Activated CD4-positive, alpha-beta T cell treated with anti-CD3 and anti-CD28 coated beads, Interleukin-2, amount 10 ng/mL, durations not matched to agents 24 days and 14 days (primary cell): ENCODE measurements around the gene LRRC49. TPM values are rescaled to one million over a fixed set of nuclear protein-coding genes. Genes with fewer than 3 reads are reported as not detected.

Experiments
- DNase-seq: peaks from one replicate; pipeline ENCODE4 v3.0.0; 2022
- H3K27ac Mint-ChIP-seq: one replicate; pipeline ENCODE4 v1.8.0; 2022; ENCODE audit warnings: mild to moderate bottlenecking, mixed read lengths
- H3K27me3 Mint-ChIP-seq: one replicate; pipeline ENCODE4 v1.8.0; 2022; ENCODE audit warnings: mixed read lengths
- H3K36me3 Mint-ChIP-seq: one replicate; pipeline ENCODE4 v1.8.0; 2022; ENCODE audit warnings: low read depth, mild to moderate bottlenecking, mixed read lengths
- H3K4me1 Mint-ChIP-seq: one replicate; pipeline ENCODE4 v1.8.0; 2021; ENCODE audit warnings: mixed read lengths
- H3K4me3 Mint-ChIP-seq: one replicate; pipeline ENCODE4 v1.8.0; 2022; ENCODE audit warnings: mild to moderate bottlenecking, moderate library complexity, mixed read lengths
- H3K9me3 Mint-ChIP-seq: one replicate; pipeline ENCODE4 v1.8.0; 2021; ENCODE audit warnings: mixed read lengths
- intact Hi-C: fragments of 100-400 bp; cut with micrococcal nuclease; formaldehyde crosslinking; loops from one replicate; pipeline ENCODE4 v1.15.1; 2023
- total RNA-seq: library from RNA; stranded (reverse); gene quantifications from 2 replicates; pipeline ENCODE4 v1.2.3, GENCODE V29; 2022

Gene LRRC49, protein sequence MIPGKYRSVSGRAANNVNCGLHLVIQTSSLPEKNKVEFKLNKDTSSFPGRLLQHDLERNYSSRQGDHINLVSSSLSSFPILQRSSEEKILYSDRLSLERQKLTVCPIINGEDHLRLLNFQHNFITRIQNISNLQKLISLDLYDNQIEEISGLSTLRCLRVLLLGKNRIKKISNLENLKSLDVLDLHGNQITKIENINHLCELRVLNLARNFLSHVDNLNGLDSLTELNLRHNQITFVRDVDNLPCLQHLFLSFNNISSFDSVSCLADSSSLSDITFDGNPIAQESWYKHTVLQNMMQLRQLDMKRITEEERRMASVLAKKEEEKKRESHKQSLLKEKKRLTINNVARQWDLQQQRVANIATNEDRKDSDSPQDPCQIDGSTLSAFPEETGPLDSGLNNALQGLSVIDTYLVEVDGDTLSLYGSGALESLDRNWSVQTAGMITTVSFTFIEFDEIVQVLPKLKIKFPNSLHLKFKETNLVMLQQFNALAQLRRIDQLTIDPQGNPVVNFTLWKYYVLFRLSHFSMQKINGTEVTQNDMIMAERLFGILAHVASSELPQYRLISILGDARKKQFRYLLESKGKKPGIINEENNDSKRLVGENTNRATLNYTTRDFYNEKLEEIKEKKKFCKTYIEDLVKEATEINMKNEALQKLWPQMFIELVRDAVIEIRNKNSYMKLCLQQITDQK
- not detected in 2 replicates for total RNA-seq

GRCh38 chr15:70892002-70892911 is at the start of gene LRRC49, which contains the start of gene THAP10:
Gene LRRC49 (plus strand): TSS chr15:70892826. CDS start chr15:70892895, 69 bp downstream.
Gene THAP10 (minus strand): TSS chr15:70892433. CDS start chr15:70892272, 161 bp downstream.
- H3K4me1 Mint-ChIP-seq, result peaks cover 11% of the 10 kb centered on the region
- H3K4me3 Mint-ChIP-seq, result peak within 1 kb of the TSS; percentile 85
- peak; percentile 80 for DNase-seq
- H3K27me3 Mint-ChIP-seq, result peaks cover 60% of the 10 kb centered on the region
- intact Hi-C loops, result no loop called here
- H3K36me3 Mint-ChIP-seq, result no peaks in the 10 kb centered on the region
- peak within 1 kb of the TSS; percentile 55 for H3K27ac Mint-ChIP-seq
- H3K9me3 Mint-ChIP-seq, result peaks cover 6% of the 10 kb centered on the region

- intact Hi-C loops, result no loop called here
- Mint-ChIP-seq H3K27me3 (peaks cover 25% of the 10 kb centered on the region), H3K4me3 (no peak overlapping the region), H3K36me3 (no peaks in the 10 kb centered on the region), H3K27ac (no peak overlapping the region), H3K4me1 (no peaks in the 10 kb centered on the region), H3K9me3 (no peaks in the 10 kb centered on the region)
- DNase-seq, result no peak
Measured at GRCh38 chr15:70845602-70846360, 46.8 kb upstream of the LRRC49 start.

DNA sequence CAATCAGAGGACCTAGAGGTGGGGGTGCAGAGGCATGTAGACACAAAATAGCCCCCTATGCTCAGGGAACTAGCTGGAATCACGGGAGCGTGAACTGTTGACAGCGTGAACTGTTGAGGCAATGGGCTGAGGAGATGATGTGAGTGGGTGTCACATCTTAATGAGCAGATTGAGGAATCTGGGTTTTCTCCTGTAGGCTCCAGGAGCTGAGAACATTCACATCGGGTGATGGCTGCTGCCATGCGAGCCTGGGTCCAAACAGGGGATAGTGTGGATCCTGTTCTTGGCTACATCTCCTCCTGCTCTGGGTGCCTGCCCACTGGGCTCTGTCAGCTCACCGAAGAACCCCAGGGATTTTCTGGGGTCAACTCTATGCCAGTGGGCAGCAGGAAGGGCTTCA is 40.7 kb upstream of the LRRC49 start:
- no peak overlapping the region for H3K4me3 Mint-ChIP-seq
- peaks cover 4% of the 10 kb centered on the region for H3K4me1 Mint-ChIP-seq
- no peak overlapping the region for H3K27ac Mint-ChIP-seq
- H3K9me3 Mint-ChIP-seq, result no peaks in the 10 kb centered on the region
- no peak for DNase-seq
- intact Hi-C loops, result no loop called here
- H3K27me3 Mint-ChIP-seq, result peaks cover 68% of the 10 kb centered on the region
- H3K36me3 Mint-ChIP-seq, result no peaks in the 10 kb centered on the region

DNA sequence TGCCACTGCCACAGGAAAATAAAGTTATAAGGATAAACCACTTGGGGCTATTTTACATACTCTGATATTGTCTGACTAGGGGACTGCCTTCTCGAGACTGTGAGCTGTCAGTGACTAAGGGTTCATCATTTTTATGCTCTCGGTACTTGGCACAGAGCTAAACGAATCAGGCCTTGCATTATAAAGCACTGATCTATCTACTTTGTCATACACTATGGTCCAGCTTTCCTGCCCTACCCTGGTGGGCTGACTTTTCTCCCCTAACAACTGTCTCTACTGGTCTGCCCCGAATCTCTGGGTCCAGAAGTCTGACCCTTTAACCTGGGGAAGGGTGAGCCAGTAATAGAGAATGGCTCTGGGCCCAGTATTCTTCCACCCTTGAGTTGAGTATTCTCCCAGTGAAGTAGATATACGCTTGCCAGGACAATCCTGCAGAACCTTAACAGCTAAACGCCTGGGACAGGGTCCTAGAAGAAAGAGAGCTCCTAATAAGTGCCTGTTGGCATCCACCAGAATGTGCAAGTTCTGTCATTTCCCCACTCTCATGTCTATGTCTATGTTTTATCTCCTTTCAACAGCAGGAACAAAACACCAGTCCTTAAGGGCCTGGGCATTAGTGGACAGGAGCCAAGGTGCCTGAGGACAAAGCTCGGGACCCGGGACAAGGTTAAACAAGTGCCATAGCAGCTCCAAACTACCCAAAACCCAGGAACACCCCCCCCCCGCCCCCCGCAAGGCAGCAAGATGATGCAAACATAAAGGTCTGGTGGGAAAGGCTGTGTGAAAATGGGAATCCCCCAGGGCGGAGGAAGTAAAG is 39.9 kb upstream of the LRRC49 start:
- DNase-seq, result no peak
- no peaks in the 10 kb centered on the region for H3K36me3 Mint-ChIP-seq
- H3K4me1 Mint-ChIP-seq, result peaks cover 4% of the 10 kb centered on the region
- H3K27ac Mint-ChIP-seq, result no peak overlapping the region
- no peaks in the 10 kb centered on the region for H3K9me3 Mint-ChIP-seq
- intact Hi-C loops, result no loop called here
- H3K27me3 Mint-ChIP-seq, result peaks cover 68% of the 10 kb centered on the region
- no peak overlapping the region for H3K4me3 Mint-ChIP-seq

DNA sequence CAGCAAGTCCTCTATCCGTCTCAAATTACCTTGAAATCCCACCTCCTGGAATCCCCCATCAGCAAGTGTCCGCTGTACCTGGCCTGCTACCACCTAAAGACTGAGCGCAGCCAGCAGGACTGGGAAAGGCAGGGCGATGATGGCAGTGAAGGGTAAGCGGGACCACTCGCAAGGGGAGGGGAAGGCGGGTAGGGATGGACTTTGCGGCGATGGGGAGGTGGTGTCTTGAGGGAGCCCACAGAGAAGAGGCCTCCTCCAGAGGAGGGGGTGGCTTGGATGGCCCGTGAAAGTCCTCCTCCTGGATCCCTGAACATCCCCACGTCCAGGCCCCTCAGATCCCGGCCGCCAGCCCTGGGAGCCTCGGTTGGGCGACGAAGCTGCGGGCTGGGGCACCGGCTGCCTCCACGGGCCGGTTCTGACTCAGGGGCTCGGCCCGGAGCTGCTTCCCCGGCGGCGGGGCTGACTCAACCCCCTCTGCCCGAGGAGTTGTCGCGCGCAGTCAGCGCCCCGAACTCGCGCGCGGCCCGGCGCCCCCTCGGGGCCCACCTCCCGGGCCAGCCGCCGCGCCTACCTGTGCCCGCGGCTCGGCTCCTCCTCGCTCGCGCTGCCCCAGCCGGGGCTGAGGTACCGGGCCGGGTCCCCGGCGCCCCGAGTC is 39.2 kb upstream of the LRRC49 start:
- no peak for DNase-seq
- peaks cover 4% of the 10 kb centered on the region for H3K4me1 Mint-ChIP-seq
- no peaks in the 10 kb centered on the region for H3K9me3 Mint-ChIP-seq
- H3K36me3 Mint-ChIP-seq, result no peaks in the 10 kb centered on the region
- no peak overlapping the region for H3K27ac Mint-ChIP-seq
- H3K27me3 Mint-ChIP-seq, result peaks cover 66% of the 10 kb centered on the region
- intact Hi-C loops, result no loop called here
- H3K4me3 Mint-ChIP-seq, result no peak overlapping the region

DNA sequence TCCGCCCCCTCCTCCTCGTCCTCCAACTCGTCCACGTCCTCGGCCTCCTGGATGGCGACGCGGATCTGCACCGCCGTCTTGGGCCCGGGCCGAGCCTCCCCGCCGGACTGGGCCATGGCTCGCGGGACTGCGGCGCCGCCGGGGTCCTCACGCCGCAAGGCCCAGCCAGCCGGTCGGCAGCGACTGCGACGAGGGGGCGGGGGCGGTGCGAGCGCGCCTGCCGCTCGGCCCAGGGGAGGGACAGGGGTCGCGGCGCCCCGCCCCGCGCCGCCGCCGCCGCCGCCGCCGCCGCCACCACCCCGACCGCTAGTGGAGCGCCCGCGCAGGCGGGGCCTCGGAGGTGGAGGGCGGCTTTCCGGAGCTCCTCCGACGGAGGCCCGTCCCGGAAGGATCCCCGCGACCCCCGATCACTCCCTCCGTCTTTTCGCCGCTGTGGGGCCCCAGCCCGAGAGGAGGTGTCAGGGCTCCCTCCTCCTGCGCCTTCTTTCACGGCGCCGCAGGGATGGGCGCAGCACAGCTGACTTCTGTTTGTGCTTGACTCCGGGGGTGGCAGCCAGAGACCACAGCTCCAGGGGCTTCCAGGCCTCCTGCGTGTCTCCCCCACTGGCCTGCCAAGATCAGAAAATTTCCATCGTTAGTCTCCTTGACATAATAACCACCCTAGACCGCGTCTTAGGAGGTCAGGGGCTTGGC is 38.5 kb upstream of the LRRC49 start, which contains the start of gene LARP6:
LARP6 (minus strand) TSS at position 185 of the 693 bp plus-strand sequence; CDS start at position 116, 69 bp downstream.
- Mint-ChIP-seq H3K4me3 (peak within 1 kb of the TSS; percentile 75), H3K4me1 (peaks cover 4% of the 10 kb centered on the region), H3K27me3 (peaks cover 66% of the 10 kb centered on the region), H3K36me3 (no peaks in the 10 kb centered on the region), H3K9me3 (no peaks in the 10 kb centered on the region), H3K27ac (no peak within 1 kb of the TSS)
- DNase-seq, result peak; percentile 61
- intact Hi-C loops, result no loop called here

DNA sequence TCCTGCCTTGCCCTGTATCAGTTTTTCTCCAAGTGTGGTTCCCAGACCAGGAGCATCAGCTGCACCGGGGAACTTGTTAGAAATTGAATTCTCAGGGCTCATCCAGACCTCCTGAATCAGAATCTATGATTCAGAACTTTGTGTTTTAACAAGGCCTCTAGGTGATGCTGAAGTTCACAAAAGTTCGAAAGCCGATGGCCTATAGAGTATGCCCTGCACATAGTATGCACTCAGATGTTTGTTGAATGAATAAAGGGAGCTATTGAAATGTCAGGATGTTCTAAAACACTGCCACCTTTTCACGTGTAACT is 38.0 kb upstream of the LRRC49 start:
- DNase-seq, result no peak
- Mint-ChIP-seq H3K9me3 (no peaks in the 10 kb centered on the region), H3K4me1 (peaks cover 4% of the 10 kb centered on the region), H3K4me3 (peak overlapping the region; percentile 75), H3K36me3 (no peaks in the 10 kb centered on the region), H3K27ac (no peak overlapping the region), H3K27me3 (peaks cover 63% of the 10 kb centered on the region)
- intact Hi-C loops, result no loop called here

- DNase-seq, result no peak
- H3K36me3 Mint-ChIP-seq, result no peaks in the 10 kb centered on the region
- peaks cover 4% of the 10 kb centered on the region for H3K4me1 Mint-ChIP-seq
- peaks cover 53% of the 10 kb centered on the region for H3K27me3 Mint-ChIP-seq
- H3K4me3 Mint-ChIP-seq, result no peak overlapping the region
- intact Hi-C loops, result no loop called here
- no peaks in the 10 kb centered on the region for H3K9me3 Mint-ChIP-seq
- no peak overlapping the region for H3K27ac Mint-ChIP-seq
Measured at GRCh38 chr15:70855764-70856163, 36.9 kb upstream of the LRRC49 start.

GRCh38 chr15:70856177-70856883 is 36.3 kb upstream of the LRRC49 start:
- Mint-ChIP-seq H3K9me3 (no peaks in the 10 kb centered on the region), H3K27ac (no peak overlapping the region)

GRCh38 chr15:70856884-70857561 is 35.6 kb upstream of the LRRC49 start:
- H3K9me3 Mint-ChIP-seq, result no peaks in the 10 kb centered on the region
- intact Hi-C loops, result no loop called here
- no peak overlapping the region for H3K4me3 Mint-ChIP-seq
- H3K27me3 Mint-ChIP-seq, result peaks cover 42% of the 10 kb centered on the region
- no peak overlapping the region for H3K27ac Mint-ChIP-seq
- peaks cover 4% of the 10 kb centered on the region for H3K4me1 Mint-ChIP-seq
- H3K36me3 Mint-ChIP-seq, result no peaks in the 10 kb centered on the region
- DNase-seq, result no peak

More at GRCh38 chr15:70856177-70856883, 36.3 kb upstream of the LRRC49 start:
- no peak overlapping the region for H3K4me3 Mint-ChIP-seq
- DNase-seq, result no peak
- H3K4me1 Mint-ChIP-seq, result peaks cover 4% of the 10 kb centered on the region
- intact Hi-C loops, result no loop called here
- no peaks in the 10 kb centered on the region for H3K36me3 Mint-ChIP-seq
- H3K27me3 Mint-ChIP-seq, result peaks cover 49% of the 10 kb centered on the region
